ENCODE results near the gene FRS2. TPM values are rescaled to one million over a fixed set of nuclear protein-coding genes. Genes with fewer than 3 reads are reported as not detected.

FRS2 gene
- total RNA-seq, 4 donors from 2014 or later, result 52.0 to 79.0 (median 61.0) TPM

DNA sequence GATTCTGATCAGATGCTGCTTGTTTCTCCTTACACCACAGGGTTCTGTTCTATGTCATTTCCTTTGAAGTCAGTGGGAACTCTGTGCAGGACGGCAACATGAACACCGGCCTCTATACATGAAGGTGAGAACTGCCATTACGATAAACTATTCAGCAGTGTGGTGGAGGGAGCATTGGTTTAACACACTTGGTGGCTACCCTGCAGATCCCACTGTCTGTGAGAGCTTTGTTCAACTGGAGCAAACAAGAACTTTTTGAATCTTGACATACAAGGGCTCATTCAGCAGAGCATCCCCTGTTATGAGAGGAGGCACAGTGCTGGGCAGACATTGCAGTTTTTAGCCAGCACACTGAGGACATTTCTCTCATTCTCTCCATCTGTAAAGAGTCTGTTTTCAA, 10.7 kb upstream of the FRS2 start:
- intact Hi-C loops (cut with DNase I), result no loop called here
- H3K27ac ChIP-seq, result no peak overlapping the region

DNA sequence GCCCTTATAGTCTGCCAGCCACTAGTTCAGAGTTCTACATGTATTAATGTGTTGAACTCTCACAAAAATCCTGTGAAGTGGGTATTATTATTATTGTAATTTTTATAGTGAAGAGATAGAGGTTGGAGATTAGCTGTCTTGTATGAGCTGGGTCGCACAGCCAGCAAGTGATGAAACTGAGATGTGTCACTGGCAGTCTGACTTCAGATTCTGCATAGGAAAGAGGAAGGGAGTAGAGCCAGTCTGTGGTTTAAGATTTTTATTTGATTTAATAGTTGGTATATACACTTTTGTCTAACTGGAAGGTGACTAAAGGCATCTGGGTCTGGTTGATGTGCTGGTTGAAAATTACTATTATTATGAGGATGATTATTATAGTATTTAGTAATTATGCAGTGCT, 5.8 kb upstream of the FRS2 start:
- no peak overlapping the region for H3K4me3 ChIP-seq (replicated peaks in 1 of 3)
- no peak for TF ChIP-seq POLR2A (IDR thresholded peaks at IDR 0.05)
- TF ChIP-seq, protein P1, sequence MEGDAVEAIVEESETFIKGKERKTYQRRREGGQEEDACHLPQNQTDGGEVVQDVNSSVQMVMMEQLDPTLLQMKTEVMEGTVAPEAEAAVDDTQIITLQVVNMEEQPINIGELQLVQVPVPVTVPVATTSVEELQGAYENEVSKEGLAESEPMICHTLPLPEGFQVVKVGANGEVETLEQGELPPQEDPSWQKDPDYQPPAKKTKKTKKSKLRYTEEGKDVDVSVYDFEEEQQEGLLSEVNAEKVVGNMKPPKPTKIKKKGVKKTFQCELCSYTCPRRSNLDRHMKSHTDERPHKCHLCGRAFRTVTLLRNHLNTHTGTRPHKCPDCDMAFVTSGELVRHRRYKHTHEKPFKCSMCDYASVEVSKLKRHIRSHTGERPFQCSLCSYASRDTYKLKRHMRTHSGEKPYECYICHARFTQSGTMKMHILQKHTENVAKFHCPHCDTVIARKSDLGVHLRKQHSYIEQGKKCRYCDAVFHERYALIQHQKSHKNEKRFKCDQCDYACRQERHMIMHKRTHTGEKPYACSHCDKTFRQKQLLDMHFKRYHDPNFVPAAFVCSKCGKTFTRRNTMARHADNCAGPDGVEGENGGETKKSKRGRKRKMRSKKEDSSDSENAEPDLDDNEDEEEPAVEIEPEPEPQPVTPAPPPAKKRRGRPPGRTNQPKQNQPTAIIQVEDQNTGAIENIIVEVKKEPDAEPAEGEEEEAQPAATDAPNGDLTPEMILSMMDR (IDR thresholded peaks at IDR 0.05), result no peak
- H3K27me3 ChIP-seq, result no peaks in the 10 kb centered on the region
- no peak for DNase-seq
- intact Hi-C loops (cut with DNase I), result no loop called here
- WGBS, 2 donors, result 76 to 78% methylated on average over 1 of the region's 1 CpG
- H3K4me1 ChIP-seq, result no peaks in the 10 kb centered on the region
- H3K9me3 ChIP-seq, result no peaks in the 10 kb centered on the region
- H3K27ac ChIP-seq, result no peak overlapping the region
- no peaks in the 10 kb centered on the region for H3K36me3 ChIP-seq

More for the DNA sequence above, 10.7 kb upstream of the FRS2 start:
- 78 to 84% methylated on average over 3 of the region's 3 CpGs for WGBS, 2 donors
- Histone ChIP-seq H3K36me3 (no peaks in the 10 kb centered on the region), H3K27me3 (no peaks in the 10 kb centered on the region), H3K9me3 (no peaks in the 10 kb centered on the region), H3K4me1 (no peaks in the 10 kb centered on the region), H3K4me3 (replicated peaks in 1 of 3) (no peak overlapping the region)
- no peak for DNase-seq
- TF ChIP-seq POLR2A (IDR thresholded peaks at IDR 0.05), result no peak
- TF ChIP-seq, protein P1 (IDR thresholded peaks at IDR 0.05), result no peak

DNA sequence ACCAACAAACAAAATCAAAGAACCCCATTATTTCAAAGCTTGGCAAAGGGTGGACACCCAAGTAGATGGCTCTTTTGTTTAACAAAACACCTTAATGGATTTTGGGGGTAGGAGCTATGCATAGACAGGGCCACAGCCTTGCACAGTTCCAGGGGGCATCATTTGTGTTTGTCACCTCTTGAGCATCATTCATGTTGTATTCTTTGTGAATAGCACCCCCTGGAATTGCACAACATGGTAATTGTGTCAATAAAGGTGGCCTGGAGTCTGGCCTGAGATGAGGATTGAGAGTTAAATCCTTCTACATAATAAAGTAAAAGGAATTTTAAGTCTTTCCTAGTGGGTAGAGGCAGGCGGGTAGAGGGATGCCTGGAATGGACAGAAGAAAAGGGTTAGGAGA, 3.3 kb upstream of the FRS2 start:
- Histone ChIP-seq H3K36me3 (no peaks in the 10 kb centered on the region), H3K27me3 (no peaks in the 10 kb centered on the region), H3K27ac (no peak overlapping the region), H3K4me1 (peaks cover 8 to 12% of the 10 kb centered on the region in 2 donors), H3K9me3 (no peaks in the 10 kb centered on the region), H3K4me3 (replicated peaks in 1 of 3) (no peak overlapping the region)
- TF ChIP-seq, protein P1 (IDR thresholded peaks at IDR 0.05), result no peak
- no peak for TF ChIP-seq POLR2A (IDR thresholded peaks at IDR 0.05)
- intact Hi-C loops (cut with DNase I), result no loop called here
- DNase-seq, result no peak
- 86 to 91% methylated on average over 1 of the region's 1 CpG for WGBS, 2 donors

DNA sequence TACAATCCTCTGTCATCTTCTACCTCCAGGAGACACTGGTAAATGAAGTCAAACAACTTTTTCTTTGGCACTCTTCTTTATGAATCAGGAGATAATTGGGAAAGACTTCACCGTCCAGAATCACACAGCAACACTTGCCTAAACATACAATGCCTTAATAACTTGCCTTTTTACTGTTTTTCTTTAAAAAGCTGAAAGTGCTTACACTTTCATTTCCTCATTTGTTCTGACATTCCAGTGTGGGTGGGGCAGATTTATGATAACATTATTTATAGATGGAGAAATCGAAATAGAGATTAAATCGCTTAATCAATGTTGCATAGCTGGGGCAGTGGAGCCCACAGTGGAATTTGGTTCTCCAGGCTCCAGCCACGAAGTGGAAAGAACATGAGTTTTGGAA, 2.8 kb upstream of the FRS2 start:
- TF ChIP-seq, protein P1 (IDR thresholded peaks at IDR 0.05), result no peak
- TF ChIP-seq POLR2A (IDR thresholded peaks at IDR 0.05), result no peak
- DNase-seq, result no peak
- Histone ChIP-seq H3K4me1 (peaks cover 11 to 16% of the 10 kb centered on the region in 2 donors), H3K27me3 (no peaks in the 10 kb centered on the region), H3K27ac (no peak overlapping the region), H3K36me3 (no peaks in the 10 kb centered on the region), H3K9me3 (no peaks in the 10 kb centered on the region), H3K4me3 (replicated peaks in 1 of 3) (no peak overlapping the region)
- 59 to 66% methylated on average over 4 of the region's 4 CpGs for WGBS, 2 donors
- intact Hi-C loops (cut with DNase I), result no loop called here

DNA sequence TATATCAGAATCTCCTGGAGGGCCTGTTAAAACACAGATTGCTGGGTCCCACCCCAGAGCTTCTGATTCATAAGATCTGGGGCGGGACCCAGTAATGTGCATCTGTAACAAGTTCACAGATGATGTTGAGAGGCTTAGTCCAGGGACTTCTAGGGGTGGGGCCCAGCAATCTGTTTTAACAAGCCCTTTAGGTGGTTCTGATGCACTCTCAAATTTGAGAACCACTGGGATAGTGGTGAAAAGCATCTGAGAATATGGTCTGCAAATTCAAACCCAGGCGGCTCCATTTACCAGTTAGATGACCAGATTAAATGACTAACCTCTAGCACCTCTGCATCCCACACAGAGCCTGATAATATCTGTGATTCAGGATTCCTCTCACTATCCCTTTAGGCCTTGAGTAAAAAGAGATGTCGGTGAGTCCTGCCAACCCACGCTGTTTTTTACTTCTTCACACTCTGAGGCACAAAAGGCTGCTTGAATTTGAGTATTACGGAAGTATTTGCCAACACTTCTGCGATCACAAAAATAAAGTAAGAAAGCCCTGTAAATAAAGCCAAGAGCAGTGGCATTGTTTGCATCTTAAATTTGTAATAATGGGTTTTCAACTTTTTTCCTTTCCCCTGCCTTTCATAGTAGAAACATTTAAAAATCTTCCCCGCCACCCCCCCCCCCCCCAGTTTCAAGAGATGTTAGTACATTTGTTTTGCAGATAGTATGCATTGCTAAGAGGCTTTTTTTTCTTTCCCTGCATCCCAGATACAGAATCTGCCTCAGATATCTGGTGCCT, 1.8 kb upstream of the FRS2 start:
- Histone ChIP-seq H3K36me3 (no peaks in the 10 kb centered on the region), H3K9me3 (no peaks in the 10 kb centered on the region), H3K27ac (no peak overlapping the region), H3K4me1 (peaks cover 11 to 27% of the 10 kb centered on the region in 2 donors), H3K27me3 (no peaks in the 10 kb centered on the region), H3K4me3 (replicated peaks in 1 of 3) (no peak overlapping the region)
- DNase-seq, result no peak
- WGBS, 2 donors, result 71 to 81% methylated on average over 7 of the region's 7 CpGs
- no peak for TF ChIP-seq POLR2A (IDR thresholded peaks at IDR 0.05)
- TF ChIP-seq, protein P1 (IDR thresholded peaks at IDR 0.05), result no peak
- intact Hi-C loops (cut with DNase I), result no loop called here
